ENCODE results near the gene ZNF775.
A peak's percentile ranks its signal among the peaks of the same experiment; 100 is the strongest.

ZNF775 gene

GRCh38 chr7:150415161-150416153, 36.3 kb downstream of the ZNF775 start:
- no peak for DNase-seq

DNA sequence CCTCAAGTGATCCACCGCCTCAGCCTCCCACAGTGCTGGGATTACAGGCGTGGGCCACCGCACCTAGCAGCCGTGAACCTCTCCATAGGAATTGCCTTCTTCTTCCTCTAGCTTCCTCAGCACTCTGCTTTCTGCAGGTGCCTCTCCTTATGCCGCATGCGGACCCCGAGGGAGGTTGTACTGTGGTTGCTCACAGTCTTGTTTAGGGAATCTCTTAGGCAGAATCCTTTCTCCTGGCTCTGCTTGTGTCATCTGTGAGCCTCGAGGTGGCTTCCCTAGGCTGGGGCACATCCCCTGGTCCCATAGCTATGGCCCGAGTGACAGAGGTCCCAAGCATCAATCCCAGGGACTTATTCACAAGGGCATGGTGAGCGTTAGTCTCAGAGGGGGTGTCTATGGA, 38.1 kb downstream of the ZNF775 start:
- no peak for DNase-seq

DNA sequence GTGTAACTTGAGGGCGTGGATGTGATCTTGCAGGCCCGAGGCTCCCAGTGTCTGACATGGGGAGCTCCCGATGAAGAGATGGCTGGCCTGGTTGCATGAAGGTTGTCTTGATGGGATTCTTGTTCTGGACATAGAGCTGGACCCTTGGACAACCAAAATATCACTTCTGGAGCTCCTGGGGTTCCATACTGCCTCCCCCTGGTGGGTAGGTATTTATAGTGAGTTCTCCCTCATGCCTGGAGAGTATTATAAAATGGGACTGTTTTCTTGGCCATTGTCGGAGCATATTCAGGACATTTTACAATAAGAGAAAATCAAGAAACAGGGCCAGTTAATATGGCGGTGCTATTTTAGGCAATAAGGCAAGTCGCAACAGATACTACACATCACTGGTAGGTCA, 38.7 kb downstream of the ZNF775 start:
- DNase-seq, result no peak

DNA sequence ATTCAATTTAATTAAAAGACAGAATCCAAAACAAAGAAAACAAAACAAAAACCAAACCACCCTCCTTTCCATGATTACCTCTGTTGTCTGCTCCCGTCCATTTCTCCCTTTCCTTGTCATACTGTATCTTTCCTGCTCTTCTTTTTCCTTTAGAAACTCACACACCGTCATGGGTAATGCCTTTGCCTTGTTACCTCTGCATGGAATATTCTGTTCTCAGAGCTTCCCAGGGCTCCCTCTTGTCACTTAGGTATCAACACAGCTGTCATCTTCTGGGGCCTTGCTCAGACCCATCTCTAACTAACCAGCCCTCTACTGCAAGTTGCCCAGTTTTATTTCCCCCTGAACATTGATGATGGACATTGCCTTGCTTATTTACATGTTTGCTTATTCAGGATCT, 41.1 kb downstream of the ZNF775 start:
- no peak for DNase-seq

DNA sequence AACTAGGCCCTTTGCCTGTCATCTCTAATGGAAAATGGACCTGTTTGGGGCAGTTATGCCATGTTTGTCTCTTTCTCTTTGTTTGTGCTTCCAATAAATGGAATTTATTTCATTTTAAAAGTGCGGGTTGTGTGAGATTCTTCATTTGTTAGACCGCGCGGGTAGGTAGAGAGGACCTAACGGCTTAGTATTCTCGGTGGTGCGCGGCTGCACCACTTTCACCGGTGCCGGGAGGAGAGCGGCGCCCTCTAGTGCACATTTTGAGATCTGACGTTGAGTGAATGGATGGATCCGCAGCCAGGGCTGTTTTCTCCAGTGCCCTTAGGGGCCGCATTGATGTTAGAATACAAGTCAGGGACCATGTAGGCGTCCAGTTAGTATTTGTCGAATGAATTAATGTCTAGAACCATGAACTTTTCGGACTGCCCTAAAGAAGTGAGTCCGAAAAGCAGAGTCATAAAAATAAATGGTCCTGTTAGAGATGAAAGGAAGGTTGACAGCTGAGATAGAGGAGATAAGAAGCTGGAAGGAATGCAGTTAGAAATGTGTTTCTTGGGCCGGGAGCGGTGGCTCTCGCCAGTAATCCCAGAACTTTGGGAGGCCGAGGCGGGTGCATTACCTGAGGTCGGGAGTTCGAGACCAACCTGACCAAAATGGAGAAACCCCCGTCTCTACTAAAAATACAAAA, 42.0 kb downstream of the ZNF775 start:
- peak; percentile 79 for DNase-seq

DNA sequence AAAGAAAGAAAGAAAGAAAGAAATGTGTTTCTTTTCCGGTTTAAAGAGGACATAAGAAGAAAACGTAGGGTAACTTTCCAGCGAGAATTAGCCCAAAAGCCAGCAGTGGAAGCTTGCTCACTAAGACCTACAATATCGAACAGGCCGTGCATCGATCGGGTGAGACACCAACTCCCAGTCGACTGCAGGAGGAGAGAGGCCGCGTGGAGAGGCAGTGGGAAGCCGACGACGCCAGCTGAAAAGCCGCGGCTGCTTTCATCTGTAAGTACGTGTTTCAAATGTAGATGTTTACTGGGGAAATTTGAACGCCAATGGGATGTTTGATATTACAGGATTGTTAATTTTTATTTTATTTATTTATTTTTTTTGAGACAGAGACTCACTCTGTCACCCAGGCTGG, 42.7 kb downstream of the ZNF775 start:
- DNase-seq, result no peak

DNA sequence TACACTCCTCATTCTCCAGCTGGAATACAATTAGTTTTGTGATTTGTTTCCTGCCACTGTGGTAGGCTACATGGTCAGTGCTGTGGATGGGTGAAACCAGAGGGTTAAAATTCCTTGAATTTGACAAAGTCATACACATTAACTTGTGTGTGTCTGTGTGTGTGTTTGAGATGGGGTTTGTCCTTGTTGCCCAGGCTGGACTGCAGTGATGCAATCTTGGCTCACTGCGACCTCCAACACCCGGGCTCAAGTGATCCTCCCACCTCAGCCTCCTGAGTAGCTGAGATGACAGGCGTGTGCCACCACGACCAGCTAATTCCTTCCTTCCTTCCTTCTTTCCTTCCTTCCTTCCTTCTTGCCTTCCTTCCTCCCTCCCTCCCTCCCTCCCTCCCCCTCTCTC, 46.5 kb downstream of the ZNF775 start:
- DNase-seq, result no peak

- no peak for DNase-seq
Measured at GRCh38 chr7:150428671-150429451, 49.7 kb downstream of the ZNF775 start.

DNA sequence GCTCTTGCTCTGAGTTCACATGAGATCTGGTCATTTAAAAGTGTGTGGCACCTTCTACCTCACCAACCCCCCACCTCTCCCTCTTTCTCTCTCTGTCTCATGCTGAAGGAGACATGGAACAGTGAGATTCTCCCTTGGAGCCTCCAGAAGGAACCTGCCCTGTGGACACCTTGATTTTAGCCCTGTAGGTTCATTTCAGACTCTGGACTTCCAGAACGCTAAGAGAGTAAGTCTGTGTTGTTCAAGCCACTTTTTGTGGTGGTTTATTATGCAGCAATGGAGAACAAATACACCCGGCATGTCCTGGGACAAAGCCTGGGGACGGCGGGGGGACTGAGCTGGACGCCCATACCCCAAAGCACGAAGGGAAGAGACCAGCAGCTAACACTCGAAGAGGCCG, 50.6 kb downstream of the ZNF775 start:
- no peak for DNase-seq

- no peak for DNase-seq
Measured at GRCh38 chr7:150430465-150431085, 51.4 kb downstream of the ZNF775 start.

DNA sequence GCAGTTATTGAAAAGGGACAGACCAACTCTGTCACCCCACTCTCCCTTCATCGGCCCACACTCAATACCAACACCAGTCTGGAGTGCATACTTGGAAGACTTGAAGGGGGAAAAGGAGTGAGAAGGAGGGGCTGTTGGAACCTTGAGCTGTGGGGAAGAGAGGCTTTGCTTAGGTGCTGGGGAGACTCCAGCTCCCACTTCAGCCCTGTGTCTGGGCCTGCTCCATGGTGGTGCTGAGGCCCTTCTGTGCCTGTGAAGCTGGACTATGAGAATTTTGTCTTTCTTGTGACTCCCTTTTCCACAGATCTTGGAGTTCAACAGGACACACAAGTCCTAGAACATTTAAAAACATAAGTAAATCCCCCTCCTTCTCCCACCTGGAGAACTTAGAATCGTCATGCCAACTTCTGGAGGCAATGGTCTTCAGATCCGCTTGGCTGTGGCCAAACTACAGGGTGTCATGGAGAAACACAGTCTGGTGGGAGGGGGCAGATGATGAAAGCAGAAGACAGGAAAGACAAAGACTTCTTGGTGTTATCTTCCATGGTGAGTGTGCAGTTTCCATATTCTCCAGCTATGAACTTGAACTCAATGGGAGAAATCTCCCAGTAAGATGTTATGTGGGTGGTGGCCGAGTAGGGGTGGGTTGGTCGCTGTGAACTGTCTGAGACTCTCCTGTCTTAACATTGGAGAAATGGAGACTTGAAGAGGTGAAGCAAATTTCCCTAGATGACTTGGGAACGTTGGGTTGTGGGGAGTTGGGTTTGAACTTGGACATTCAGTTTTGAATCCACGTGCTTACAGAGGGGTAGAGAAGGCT, 52.9 kb downstream of the ZNF775 start:
- DNase-seq, result no peak

GRCh38 chr7:150432915-150433892, 54.1 kb downstream of the ZNF775 start:
- DNase-seq, result no peak

DNA sequence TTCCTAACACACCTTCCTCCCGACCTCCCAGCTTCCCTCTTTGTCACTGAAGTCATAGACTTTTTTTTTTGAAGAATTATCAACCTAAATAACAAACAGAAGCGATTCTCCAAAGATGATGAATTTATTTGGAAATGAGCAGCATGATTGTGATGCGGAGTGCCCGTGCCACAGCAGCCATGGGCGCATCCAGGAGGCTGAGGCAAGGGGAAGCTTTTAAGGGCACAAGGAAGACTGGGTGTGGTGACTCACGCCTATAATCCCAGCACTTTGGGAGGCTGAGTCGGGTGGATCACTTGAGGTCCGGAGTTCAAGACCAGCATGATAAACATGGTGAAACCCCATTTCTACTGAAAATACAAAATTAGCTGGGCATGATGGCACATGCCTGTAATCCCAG, 55.1 kb downstream of the ZNF775 start:
- no peak for DNase-seq

GRCh38 chr7:150435047-150435389, 55.9 kb downstream of the ZNF775 start:
- DNase-seq, result no peak

DNA sequence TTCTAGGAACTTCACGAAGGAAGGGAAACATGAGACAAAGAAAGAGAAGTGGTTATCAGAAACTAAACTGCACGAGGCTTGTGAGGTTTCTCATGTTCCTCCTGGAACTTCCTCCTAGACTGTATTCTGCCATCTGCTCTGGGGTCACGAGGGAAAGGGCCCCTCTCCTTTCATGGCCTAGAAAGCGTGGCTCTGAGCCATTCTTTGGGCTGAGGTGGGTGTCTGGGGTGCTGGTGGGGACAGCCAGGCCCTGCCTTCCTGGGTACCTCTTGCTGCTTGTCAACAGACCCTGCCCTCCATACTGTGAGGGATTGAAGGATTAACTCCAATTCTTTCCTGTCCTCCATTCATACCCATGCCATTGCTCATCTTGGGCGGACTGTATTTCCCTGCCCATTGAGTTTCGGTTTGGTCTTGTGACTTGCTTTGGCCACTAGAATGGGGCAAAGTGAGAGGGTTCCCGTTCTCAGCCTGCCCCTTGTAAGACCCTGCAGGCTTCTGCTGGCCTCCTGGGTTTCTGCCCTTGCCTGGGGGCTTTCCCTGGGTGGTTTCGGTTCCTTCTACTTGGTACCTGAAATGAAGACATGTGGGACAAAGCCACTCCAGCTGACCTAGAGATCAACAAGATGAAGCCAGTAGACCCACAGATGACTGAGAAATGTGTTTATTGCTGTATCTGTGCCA, 56.4 kb downstream of the ZNF775 start:
- no peak for DNase-seq

- DNase-seq, result no peak
Measured at GRCh38 chr7:150439967-150440366, 60.8 kb downstream of the ZNF775 start.

GRCh38 chr7:150441524-150441923, 62.4 kb downstream of the ZNF775 start:
- DNase-seq, result no peak

- no peak for DNase-seq
Measured at GRCh38 chr7:150442811-150443210, 63.7 kb downstream of the ZNF775 start.

GRCh38 chr7:150443793-150444540, 64.8 kb downstream of the ZNF775 start:
- DNase-seq, result no peak
